IMR-90 (cell line): ENCODE results near the gene KDM6A. TPM values are rescaled to one million over a fixed set of nuclear protein-coding genes. Genes with fewer than 3 reads are reported as not detected.

ENCODE experiments used
- ATAC-seq: fragments of 200-7000 bp; cut with Tn5 transposase; 2 replicates; pipeline ENCODE4 v1.9.1; 2020; ENCODE audit warnings: low read depth, mild to moderate bottlenecking, moderate library complexity
- BruUV-seq: library from RNA; stranded (reverse); fragments of 400-500 nt; replicated peaks from 2 replicates; lab custom pipeline; 2021; lab: Mats Ljungman, UMichigan
- CTCF ChIA-PET: fragments of 300-600 bp; formaldehyde crosslinking; extraction: SDS; loops from one replicate; lab custom pipeline; 2021; ENCODE audit warnings: antibody characterized with exemption; lab: Yijun Ruan, JAX
- POLR2A ChIA-PET: fragments of 300-600 bp; sonication (Branson Sonifier 250); formaldehyde crosslinking; loops from one replicate; lab custom pipeline; 2022; ENCODE audit warnings: antibody characterized with exemption; ENCODE audit not compliant: unreplicated experiment; lab: Charles Lee
- DNase-seq: peaks from one replicate; pipeline ENCODE4 v3.0.0; 2013
- H2AFZ ChIP-seq: replicated peaks from 2 replicates; pipeline ENCODE3; 2013; ENCODE audit warnings: low read length, mild to moderate bottlenecking; ENCODE audit not compliant: poor library complexity
- H2AK5ac ChIP-seq: 2 replicates; pipeline ENCODE4 v1.6.1; 2013; ENCODE audit warnings: low read depth, low read length, inconsistent platforms
- H2AK9ac ChIP-seq: replicated peaks from 2 replicates; pipeline ENCODE3; 2013; ENCODE audit warnings: mild to moderate bottlenecking, low read depth, low read length, moderate library complexity; ENCODE audit not compliant: poor library complexity
- H2BK120ac ChIP-seq: 2 replicates; pipeline ENCODE4 v1.6.1; 2013; ENCODE audit warnings: low read depth, low read length, inconsistent platforms
- H2BK15ac ChIP-seq: 3 replicates; pipeline ENCODE4 v1.6.1; 2013; ENCODE audit warnings: low read depth, low read length, inconsistent platforms
- H2BK20ac ChIP-seq: 2 replicates; pipeline ENCODE4 v1.6.1; 2013; ENCODE audit warnings: low read depth, mild to moderate bottlenecking, inconsistent platforms, low read length, moderate library complexity
- H2BK5ac ChIP-seq: 2 replicates; pipeline ENCODE4 v1.6.1; 2013; ENCODE audit warnings: mild to moderate bottlenecking, low read depth, low read length, inconsistent platforms; ENCODE audit not compliant: poor library complexity, severe bottlenecking
- H3K14ac ChIP-seq: replicated peaks from 2 replicates; pipeline ENCODE4 v1.6.1; 2013; ENCODE audit warnings: low read depth, low read length, inconsistent platforms
- H3K18ac ChIP-seq: 2 replicates; pipeline ENCODE4 v1.6.1; 2013; ENCODE audit warnings: low read depth, low read length, control low read depth
- H3K23ac ChIP-seq: 2 replicates; pipeline ENCODE4 v1.6.1; 2013; ENCODE audit warnings: low read depth, low read length, inconsistent platforms
- H3K27ac ChIP-seq: 2 replicates; pipeline ENCODE4 v1.5.1; 2013; ENCODE audit warnings: mild to moderate bottlenecking, control low read depth, low read length; ENCODE audit not compliant: insufficient read depth
- H3K27me3 ChIP-seq: 2 replicates; pipeline ENCODE4 v1.6.1; 2013; ENCODE audit warnings: low read length; ENCODE audit not compliant: control insufficient read depth, insufficient read depth
- H3K36me3 ChIP-seq: 2 replicates; pipeline ENCODE4 v1.6.1; 2013; ENCODE audit warnings: low read length, mixed read lengths; ENCODE audit not compliant: control insufficient read depth, insufficient read depth
- H3K4ac ChIP-seq: 2 replicates; pipeline ENCODE4 v1.6.1; 2013; ENCODE audit warnings: low read depth, low read length, inconsistent platforms
- H3K4me1 ChIP-seq: 2 replicates; pipeline ENCODE4 v1.6.1; 2013; ENCODE audit warnings: low read length, mixed read lengths; ENCODE audit not compliant: control insufficient read depth, insufficient read depth
- H3K4me2 ChIP-seq: 2 replicates; pipeline ENCODE4 v1.6.1; 2013; ENCODE audit warnings: low read depth, mild to moderate bottlenecking, control low read depth, low read length, moderate library complexity
- H3K4me3 ChIP-seq: 2 replicates; pipeline ENCODE4 v1.5.1; 2013; ENCODE audit warnings: low read depth, mild to moderate bottlenecking, control low read depth, low read length, moderate library complexity; ENCODE audit not compliant: insufficient read depth
- H3K56ac ChIP-seq: 2 replicates; pipeline ENCODE4 v1.6.1; 2013; ENCODE audit warnings: low read length, inconsistent platforms; ENCODE audit not compliant: insufficient read depth; ENCODE audit errors: extremely low read depth
- H3K79me1 ChIP-seq, 2 experiments: 2 replicates each; pipeline ENCODE4 v1.6.1; 2013; ENCODE audit warnings: low read length in 2 of 2, inconsistent platforms in 1 of 2, low read depth in 1 of 2
- H3K9ac ChIP-seq: 2 replicates; pipeline ENCODE4 v1.6.1; 2013; ENCODE audit warnings: low read depth, low read length, control low read depth
- H3K9me1 ChIP-seq: 2 replicates; pipeline ENCODE4 v1.6.1; 2013; ENCODE audit warnings: low read length, inconsistent platforms; ENCODE audit not compliant: insufficient read depth
- H3K9me3 ChIP-seq: 2 replicates; pipeline ENCODE4 v1.6.1; 2013; ENCODE audit warnings: low read length; ENCODE audit not compliant: control insufficient read depth, insufficient read depth
- H4K20me1 ChIP-seq: 2 replicates; pipeline ENCODE4 v1.6.1; 2013; ENCODE audit warnings: low read length, inconsistent platforms; ENCODE audit not compliant: insufficient read depth
- H4K5ac ChIP-seq: 2 replicates; pipeline ENCODE4 v1.6.1; 2013; ENCODE audit warnings: mild to moderate bottlenecking, low read depth, low read length, control low read depth
- H4K8ac ChIP-seq, 2 experiments: 2 replicates each; pipeline ENCODE4 v1.6.1; 2013; ENCODE audit warnings: low read depth in 2 of 2, low read length in 2 of 2, control low read depth in 1 of 2, inconsistent platforms in 1 of 2
- H4K91ac ChIP-seq: 2 replicates; pipeline ENCODE4 v1.6.1; 2013; ENCODE audit warnings: low read depth, low read length, inconsistent platforms; ENCODE audit not compliant: insufficient read depth
- BHLHE40 ChIP-seq: fragments of 150-350 bp; IDR thresholded peaks from 2 replicates; pipeline ENCODE4 v1.6.1; 2016; ENCODE audit warnings: mild to moderate bottlenecking, low read depth, low read length
- CEBPB ChIP-seq: IDR thresholded peaks from 2 replicates; pipeline ENCODE4 v1.6.1; 2012; ENCODE audit warnings: low read depth, low read length, improper control_type of control experiment
- CHD1 ChIP-seq: IDR thresholded peaks from 2 replicates; pipeline ENCODE4 v1.6.1; 2012; ENCODE audit warnings: low read depth, low read length, improper control_type of control experiment
- FOS ChIP-seq: fragments of 150-350 bp; IDR thresholded peaks from 2 replicates; pipeline ENCODE4 v1.6.1; 2016; ENCODE audit warnings: low read depth, low read length
- MAFK ChIP-seq: IDR thresholded peaks from 2 replicates; pipeline ENCODE4 v1.6.1; 2012; ENCODE audit warnings: low read depth, low read length, improper control_type of control experiment
- MXI1 ChIP-seq: IDR thresholded peaks from 2 replicates; pipeline ENCODE4 v1.6.1; 2012; ENCODE audit warnings: low read depth, mild to moderate bottlenecking, low read length, moderate library complexity, borderline replicate concordance
- NFE2L2 ChIP-seq: fragments of 150-350 bp; IDR thresholded peaks from 2 replicates; pipeline ENCODE4 v1.6.1; 2016; ENCODE audit warnings: low read depth, mild to moderate bottlenecking, low read length
- POLR2A ChIP-seq: IDR thresholded peaks from 2 replicates; pipeline ENCODE4 v1.6.1; 2012; ENCODE audit warnings: mild to moderate bottlenecking, low read depth, low read length
- RAD21 ChIP-seq: IDR thresholded peaks from 2 replicates; pipeline ENCODE4 v1.6.1; 2012; ENCODE audit warnings: low read length, improper control_type of control experiment
- RFX5 ChIP-seq: IDR thresholded peaks from 2 replicates; pipeline ENCODE4 v1.8.0; 2012; ENCODE audit warnings: low read depth, mild to moderate bottlenecking, low read length, moderate library complexity
- SMC3 ChIP-seq: fragments of 150-350 bp; IDR thresholded peaks from 2 replicates; pipeline ENCODE4 v1.6.1; 2016; ENCODE audit warnings: low read depth, mild to moderate bottlenecking, antibody characterized with exemption, low read length, moderate library complexity
- USF2 ChIP-seq: fragments of 150-350 bp; IDR thresholded peaks from 2 replicates; pipeline ENCODE4 v1.6.1; 2017; ENCODE audit warnings: mild to moderate bottlenecking, antibody characterized with exemption, low read length, low read depth
- WGBS, 2 experiments: methylation state at CpG; one replicate each; pipeline versions ENCODE4 v1.1.5 to v1.1.7; 2013; ENCODE audit warnings: missing lambda C conversion rate in 2 of 2; ENCODE audit not compliant: insufficient read length in 1 of 2; ENCODE audit errors: extremely low coverage in 2 of 2; 5-methylcytosine and 5-hydroxymethylcytosine counted together
- dilution Hi-C: fragments of 300-500 bp; cut with HindIII; formaldehyde crosslinking; loops from one replicate; pipeline ENCODE4 v1.14.3; 2018; ENCODE audit warnings: low sequenced_read_pairs; ENCODE audit not compliant: unreplicated experiment
- in situ Hi-C: fragments of 300-500 bp; cut with MboI; formaldehyde crosslinking; loops from 3 replicates; pipeline ENCODE4 v1.14.3; 2019; ENCODE audit warnings: low sequenced_read_pairs, inconsistent platforms, mixed read lengths
- intact Hi-C: fragments of 100-400 bp; cut with micrococcal nuclease; formaldehyde crosslinking; loops from 2 replicates; pipeline ENCODE4 v1.10.0; 2022
- polyA plus RNA-seq, 3 experiments: library from polyadenylated mRNA; depleted of rRNA; stranded (reverse); fragments of >200 nt; gene quantifications; 2 replicates each; pipeline ENCODE4 v1.2.3, GENCODE V29; 2012; ENCODE audit warnings: low replicate concordance in 1 of 3
- total RNA-seq: library from RNA; depleted of rRNA; stranded (reverse); fragments of >200 nt; gene quantifications from 2 replicates; pipeline ENCODE4 v1.2.3, GENCODE V29; 2012
- TF ChIP-seq, protein P1 (sequence below): conservative IDR thresholded peaks from 2 replicates; pipeline ENCODE4 v1.5.1; 2012; ENCODE audit warnings: mild to moderate bottlenecking, low read depth, low read length, improper control_type of control experiment

KDM6A gene
- total and polyA plus RNA-seq, 2 of the 4 experiments (the other 2 are of a cell fraction) = 11.7 to 24.9 TPM

- ATAC-seq (no peak), DNase-seq (no peak)
- Histone ChIP-seq H3K36me3 (no peaks in the 10 kb centered on the region), H4K8ac (no peak overlapping the region), H3K9me1 (no peaks in the 10 kb centered on the region), H3K4me2 (no peak overlapping the region), H3K23ac (no peak overlapping the region), H2AK9ac (peak overlapping the region; percentile 26), H2BK120ac (no peak overlapping the region), H3K4ac (no peak overlapping the region), H2AK5ac (no peak overlapping the region), H2AFZ (no peak overlapping the region), H3K27me3 (no peaks in the 10 kb centered on the region; the same call in 1 of the 2 replicates), H4K20me1 (no peaks in the 10 kb centered on the region), H3K4me3 (no peak overlapping the region), H3K9ac (no peak overlapping the region), H3K14ac (no peak overlapping the region), H3K79me1 (no peaks in the 10 kb centered on the region), H2BK15ac (no peak overlapping the region), H3K27ac (no peak overlapping the region), H2BK20ac (no peak overlapping the region), H4K91ac (no peak overlapping the region), H3K4me1 (no peaks in the 10 kb centered on the region), H3K18ac (no peak overlapping the region), H3K56ac (no peak overlapping the region), H3K9me3 (no peaks in the 10 kb centered on the region), H4K5ac (no peak overlapping the region), H2BK5ac (no peak overlapping the region)
- ChIA-PET POLR2A (no interaction called here), CTCF (no interaction called here)
- WGBS, 2 experiments = 91% methylated on average over 24 of the region's 26 CpGs; no CpG with 5 or more reads in 1 of the 2 experiments
- intact Hi-C loops (no loop called here), in situ Hi-C loops (no loop called here), dilution Hi-C loops (no loop called here)
- TF ChIP-seq CHD1 (no peak), BHLHE40 (no peak), NFE2L2 (no peak), CEBPB (no peak), RFX5 (no peak), MAFK (no peak), FOS (no peak), RAD21 (no peak), USF2 (no peak), MXI1 (no peak), SMC3 (no peak), POLR2A (no peak)
- TF ChIP-seq, protein P1, sequence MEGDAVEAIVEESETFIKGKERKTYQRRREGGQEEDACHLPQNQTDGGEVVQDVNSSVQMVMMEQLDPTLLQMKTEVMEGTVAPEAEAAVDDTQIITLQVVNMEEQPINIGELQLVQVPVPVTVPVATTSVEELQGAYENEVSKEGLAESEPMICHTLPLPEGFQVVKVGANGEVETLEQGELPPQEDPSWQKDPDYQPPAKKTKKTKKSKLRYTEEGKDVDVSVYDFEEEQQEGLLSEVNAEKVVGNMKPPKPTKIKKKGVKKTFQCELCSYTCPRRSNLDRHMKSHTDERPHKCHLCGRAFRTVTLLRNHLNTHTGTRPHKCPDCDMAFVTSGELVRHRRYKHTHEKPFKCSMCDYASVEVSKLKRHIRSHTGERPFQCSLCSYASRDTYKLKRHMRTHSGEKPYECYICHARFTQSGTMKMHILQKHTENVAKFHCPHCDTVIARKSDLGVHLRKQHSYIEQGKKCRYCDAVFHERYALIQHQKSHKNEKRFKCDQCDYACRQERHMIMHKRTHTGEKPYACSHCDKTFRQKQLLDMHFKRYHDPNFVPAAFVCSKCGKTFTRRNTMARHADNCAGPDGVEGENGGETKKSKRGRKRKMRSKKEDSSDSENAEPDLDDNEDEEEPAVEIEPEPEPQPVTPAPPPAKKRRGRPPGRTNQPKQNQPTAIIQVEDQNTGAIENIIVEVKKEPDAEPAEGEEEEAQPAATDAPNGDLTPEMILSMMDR = no peak
- BruUV-seq = no TSS peak
These were observed 28.8 kb upstream of the KDM6A start for GRCh38 chrX:44844204-44844603.
